WI38 (cell line): ENCODE measurements around the gene SPATA18.

Source experiments
- H3K4me3 ChIP-seq: 2 replicates; pipeline ENCODE4 v1.5.1; 2011; ENCODE audit warnings: low read depth, mild to moderate bottlenecking, control low read depth, low read length
- TF ChIP-seq, protein P1 (sequence below): IDR thresholded peaks from 2 replicates; pipeline ENCODE4 v1.5.1; 2012; ENCODE audit warnings: low read depth, mild to moderate bottlenecking, control low read depth, low read length

The SPATA18 gene

DNA sequence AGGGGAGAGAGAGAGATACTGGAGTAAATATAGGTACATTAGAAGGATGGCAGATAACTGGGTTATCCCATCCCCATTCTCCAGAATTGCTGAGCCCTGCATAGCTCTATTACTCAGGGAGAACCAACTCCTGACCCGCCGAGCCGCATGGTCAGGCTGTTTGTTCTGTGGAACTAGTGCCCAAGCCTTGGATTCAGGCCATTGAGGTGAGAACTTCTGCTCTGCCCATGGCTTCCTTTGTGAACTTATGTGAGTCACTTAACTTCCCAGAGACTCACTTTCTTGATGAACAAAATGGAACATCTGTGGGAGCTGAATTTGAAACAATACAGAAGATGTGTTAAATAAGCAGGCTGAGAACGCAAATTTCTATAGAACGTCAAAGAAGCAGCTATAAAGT is 54.2 kb downstream of the SPATA18 start:
- TF ChIP-seq, protein P1, sequence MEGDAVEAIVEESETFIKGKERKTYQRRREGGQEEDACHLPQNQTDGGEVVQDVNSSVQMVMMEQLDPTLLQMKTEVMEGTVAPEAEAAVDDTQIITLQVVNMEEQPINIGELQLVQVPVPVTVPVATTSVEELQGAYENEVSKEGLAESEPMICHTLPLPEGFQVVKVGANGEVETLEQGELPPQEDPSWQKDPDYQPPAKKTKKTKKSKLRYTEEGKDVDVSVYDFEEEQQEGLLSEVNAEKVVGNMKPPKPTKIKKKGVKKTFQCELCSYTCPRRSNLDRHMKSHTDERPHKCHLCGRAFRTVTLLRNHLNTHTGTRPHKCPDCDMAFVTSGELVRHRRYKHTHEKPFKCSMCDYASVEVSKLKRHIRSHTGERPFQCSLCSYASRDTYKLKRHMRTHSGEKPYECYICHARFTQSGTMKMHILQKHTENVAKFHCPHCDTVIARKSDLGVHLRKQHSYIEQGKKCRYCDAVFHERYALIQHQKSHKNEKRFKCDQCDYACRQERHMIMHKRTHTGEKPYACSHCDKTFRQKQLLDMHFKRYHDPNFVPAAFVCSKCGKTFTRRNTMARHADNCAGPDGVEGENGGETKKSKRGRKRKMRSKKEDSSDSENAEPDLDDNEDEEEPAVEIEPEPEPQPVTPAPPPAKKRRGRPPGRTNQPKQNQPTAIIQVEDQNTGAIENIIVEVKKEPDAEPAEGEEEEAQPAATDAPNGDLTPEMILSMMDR, result no peak
- no peak overlapping the region for H3K4me3 ChIP-seq

DNA sequence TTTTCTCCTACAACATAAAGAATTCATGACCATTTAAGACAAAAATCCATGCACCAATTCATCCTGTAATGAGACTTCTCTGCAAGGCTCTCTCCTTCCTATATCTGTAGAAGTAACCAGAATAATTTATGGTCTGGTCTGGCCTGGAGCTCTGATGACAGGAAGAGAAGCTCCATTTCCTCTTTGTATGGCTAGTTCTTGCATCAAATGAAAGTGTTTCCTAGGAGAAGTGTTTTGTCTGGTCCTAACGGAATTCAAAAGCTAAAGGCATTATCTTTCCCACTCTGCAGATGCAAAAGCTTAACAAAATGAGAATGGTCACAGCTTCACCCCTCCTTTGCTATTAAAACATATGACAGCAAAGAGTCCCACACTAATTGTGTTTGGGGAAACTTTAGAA is 55.1 kb downstream of the SPATA18 start:
- TF ChIP-seq, protein P1, result no peak
- no peak overlapping the region for H3K4me3 ChIP-seq

DNA sequence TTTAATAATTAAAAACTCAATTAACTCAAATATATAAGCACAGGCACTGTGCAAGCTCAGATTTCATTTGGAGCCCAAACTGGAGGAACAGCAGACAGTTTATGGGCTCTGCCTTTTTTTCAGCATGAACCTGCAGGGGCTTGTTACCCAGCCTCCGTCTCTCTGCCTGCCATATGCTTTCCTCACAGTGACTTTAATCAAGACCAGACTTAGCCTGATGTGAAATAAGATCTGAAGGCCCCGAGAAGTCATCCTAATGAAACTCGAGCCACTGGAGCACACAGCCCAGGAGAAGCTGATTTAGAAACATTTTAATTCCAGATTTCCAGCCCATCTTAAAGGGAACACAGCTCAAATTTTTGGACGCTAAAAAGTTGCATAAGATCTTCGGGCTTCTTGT is 55.6 kb downstream of the SPATA18 start:
- H3K4me3 ChIP-seq, result no peak overlapping the region
- TF ChIP-seq, protein P1, result no peak

DNA sequence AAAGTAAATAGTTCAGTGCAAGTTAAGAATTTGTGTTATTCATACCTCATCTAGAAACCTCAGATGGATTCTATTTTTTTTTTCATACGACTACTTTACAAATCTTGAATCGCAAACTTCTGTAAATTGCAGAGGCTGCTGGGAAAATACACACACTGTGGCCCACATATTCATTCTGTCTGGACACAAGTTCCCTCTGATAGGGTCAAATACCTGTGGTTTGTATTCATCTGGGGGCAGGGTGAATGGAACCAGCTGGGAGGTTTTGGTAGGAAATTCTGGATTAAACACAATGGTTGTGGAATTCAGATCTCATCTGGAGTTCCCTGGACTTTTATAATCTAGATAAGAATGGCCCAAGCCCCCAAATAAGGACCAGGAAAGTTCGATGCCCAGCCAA is 56.2 kb downstream of the SPATA18 start:
- no peak overlapping the region for H3K4me3 ChIP-seq
- TF ChIP-seq, protein P1, result no peak

DNA sequence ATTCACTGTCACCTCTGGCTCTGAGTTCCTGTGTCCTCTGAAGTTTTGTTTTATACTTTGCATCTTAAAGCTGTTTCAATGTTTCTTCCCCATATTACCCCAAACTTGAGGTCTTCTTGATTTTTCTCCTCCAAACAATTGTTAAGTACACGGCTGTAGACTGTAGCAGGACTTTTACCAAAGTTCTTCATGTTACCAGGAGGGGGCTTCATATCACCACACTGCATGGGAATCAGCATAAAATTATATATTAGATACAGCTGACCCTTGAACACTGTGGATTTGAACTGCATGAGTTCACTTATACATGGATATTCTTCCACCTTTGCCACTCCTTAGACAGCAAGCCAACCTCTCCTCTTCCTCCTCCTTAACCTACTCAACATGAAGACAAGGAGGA is 56.6 kb downstream of the SPATA18 start:
- H3K4me3 ChIP-seq, result no peak overlapping the region
- TF ChIP-seq, protein P1, result no peak

DNA sequence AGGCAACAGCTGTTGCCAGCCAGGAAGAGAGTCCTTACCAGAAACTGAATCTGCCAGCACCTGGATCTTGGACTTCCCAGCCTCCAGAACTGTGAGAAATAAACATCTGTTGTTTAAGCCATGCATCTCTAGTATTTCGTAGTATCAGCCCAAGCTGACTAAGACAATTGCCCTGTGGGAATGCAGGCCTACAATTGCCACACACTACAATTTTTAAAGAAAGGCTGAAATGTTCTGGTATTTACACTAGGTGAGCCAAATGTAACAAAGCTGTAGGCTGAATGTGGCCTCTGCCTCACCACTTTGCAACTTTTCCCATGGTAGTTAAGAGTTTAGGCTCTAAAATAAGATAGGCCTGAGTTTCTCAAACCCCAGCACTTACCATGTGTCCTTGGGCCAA is 59.1 kb downstream of the SPATA18 start:
- TF ChIP-seq, protein P1, result no peak
- H3K4me3 ChIP-seq, result no peak overlapping the region

DNA sequence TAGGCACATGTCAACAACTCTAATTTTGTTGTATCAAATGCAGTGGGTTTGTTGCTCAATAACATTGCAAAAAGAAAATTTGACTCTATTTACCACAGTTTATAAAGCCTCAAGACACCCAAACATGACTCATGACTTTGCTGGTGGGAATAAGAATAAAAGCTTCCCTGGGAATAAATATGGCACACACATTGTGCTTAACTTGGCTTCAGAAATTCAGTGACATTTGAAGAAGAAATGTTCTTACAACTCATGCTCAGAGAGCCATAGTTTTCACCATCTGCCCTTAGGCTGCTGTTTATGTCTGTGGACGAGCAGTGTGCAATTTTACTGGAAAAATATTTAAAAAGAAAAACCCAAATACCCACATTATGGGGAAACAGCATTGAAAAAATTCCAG is 60.9 kb downstream of the SPATA18 start:
- no peak overlapping the region for H3K4me3 ChIP-seq
- TF ChIP-seq, protein P1, result no peak
